ENCODE data around the gene HOXB8.

The HOXB8 gene

GRCh38 chr17:48583708-48584222, 31.3 kb downstream of the HOXB8 start:
- DNase-seq (ENCODE audit: low spot score), result no peak

- no peak for DNase-seq (ENCODE audit: low spot score)
Measured at GRCh38 chr17:48582750-48583069, 32.4 kb downstream of the HOXB8 start.

- no peak for DNase-seq (ENCODE audit: low spot score)
Measured at GRCh38 chr17:48579760-48580554, 35.1 kb downstream of the HOXB8 start.

- no peak for DNase-seq (ENCODE audit: low spot score)
Measured at GRCh38 chr17:48579471-48579759, 35.7 kb downstream of the HOXB8 start.

- no peak for DNase-seq (ENCODE audit: low spot score)
Measured at GRCh38 chr17:48578616-48579470, 36.2 kb downstream of the HOXB8 start.

GRCh38 chr17:48577946-48578615, 37.0 kb downstream of the HOXB8 start, which contains the start of gene HOXB4:
Gene HOXB4 (minus strand): TSS chr17:48578350. CDS start chr17:48578319, 31 bp downstream.
- no peak for DNase-seq (ENCODE audit: low spot score)

GRCh38 chr17:48577330-48577945, 37.7 kb downstream of the HOXB8 start:
- no peak for DNase-seq (ENCODE audit: low spot score)

GRCh38 chr17:48576479-48577309, 38.4 kb downstream of the HOXB8 start:
- DNase-seq (ENCODE audit: low spot score), result no peak

GRCh38 chr17:48575673-48576478, 39.2 kb downstream of the HOXB8 start:
- no peak for DNase-seq (ENCODE audit: low spot score)

- DNase-seq (ENCODE audit: low spot score), result no peak
Measured at GRCh38 chr17:48575066-48575582, 40.0 kb downstream of the HOXB8 start.

- no peak for DNase-seq (ENCODE audit: low spot score)
Measured at GRCh38 chr17:48574505-48575065, 40.5 kb downstream of the HOXB8 start.

GRCh38 chr17:48571826-48572417, 43.2 kb downstream of the HOXB8 start:
- DNase-seq (ENCODE audit: low spot score), result no peak

- DNase-seq (ENCODE audit: low spot score), result no peak
Measured at GRCh38 chr17:48571024-48571818, 43.9 kb downstream of the HOXB8 start.

GRCh38 chr17:48570325-48571023, 44.6 kb downstream of the HOXB8 start:
- DNase-seq (ENCODE audit: low spot score), result no peak

GRCh38 chr17:48569674-48570324, 45.3 kb downstream of the HOXB8 start:
- no peak for DNase-seq (ENCODE audit: low spot score)

- DNase-seq (ENCODE audit: low spot score), result no peak
Measured at GRCh38 chr17:48569240-48569582, 45.9 kb downstream of the HOXB8 start.

- no peak for DNase-seq (ENCODE audit: low spot score)
Measured at GRCh38 chr17:48568499-48569239, 46.4 kb downstream of the HOXB8 start.
